Activated gamma-delta T cell treated with anti-CD3 and anti-CD28 coated beads, Interleukin-2, amount 50 U/mL, for 16 hours (primary cell): ENCODE data around the gene ALDH3A2.
"Not testable (repeated sequence)": the region's sequence is repeated elsewhere in the genome, so short reads cannot be mapped to it uniquely, and the experiment has no call there.

Experiments
- DNase-seq: peaks from one replicate; pipeline ENCODE4 v3.0.0-alpha.2; 2020; ENCODE audit warnings: low read depth

The ALDH3A2 gene

GRCh38 chr17:19678581-19679453 is 30.3 kb downstream of the ALDH3A2 start:
- no peak for DNase-seq

- DNase-seq = no peak
These were observed 34.6 kb downstream of the ALDH3A2 start for GRCh38 chr17:19683117-19683516.

GRCh38 chr17:19684909-19685580 is 36.5 kb downstream of the ALDH3A2 start:
- not testable (repeated sequence) for DNase-seq

- DNase-seq = no peak
These were observed 38.0 kb downstream of the ALDH3A2 start for GRCh38 chr17:19686400-19687090.

GRCh38 chr17:19702217-19702641 is 53.7 kb downstream of the ALDH3A2 start:
- DNase-seq = no peak

- DNase-seq = no peak
These were observed 54.7 kb downstream of the ALDH3A2 start for GRCh38 chr17:19703106-19703827.

DNA sequence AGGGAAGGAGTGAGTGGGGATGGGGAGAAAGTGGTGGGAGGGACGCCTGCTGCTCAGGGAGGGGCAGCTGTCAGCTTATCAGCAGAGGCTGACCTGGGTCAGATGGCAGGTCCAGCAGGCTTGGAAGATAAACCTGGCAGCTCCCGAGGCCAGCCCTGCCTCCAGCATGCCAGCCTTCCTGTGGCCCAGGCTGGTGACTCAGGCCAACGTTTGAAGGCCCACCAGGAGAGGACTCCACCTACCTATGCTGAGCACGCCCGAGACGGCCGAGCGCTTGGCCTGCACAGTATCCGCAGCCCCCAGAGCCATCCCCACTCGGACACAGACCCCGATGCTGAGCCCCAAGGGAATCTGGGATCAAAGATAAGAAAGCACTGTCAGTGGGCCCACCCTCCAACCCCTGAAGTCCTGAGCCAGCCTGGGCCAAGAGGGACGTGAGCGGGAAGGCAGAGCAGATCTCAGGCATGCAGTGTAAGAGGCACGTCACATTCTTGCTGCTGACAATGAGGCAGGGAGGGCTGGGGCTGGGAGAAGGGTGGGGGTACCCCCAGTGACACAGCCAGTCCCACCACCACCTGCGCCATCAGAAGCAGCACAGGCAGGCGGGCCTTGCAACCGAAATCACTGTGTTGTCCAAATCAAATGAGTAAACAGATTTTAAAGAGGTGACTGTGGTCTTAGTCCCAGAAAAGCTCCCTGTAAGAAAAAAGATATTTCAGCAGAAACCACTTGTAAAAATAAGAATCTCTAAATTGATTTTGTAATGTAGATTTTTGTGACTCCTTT is 55.5 kb downstream of the ALDH3A2 start:
- no peak for DNase-seq

DNA sequence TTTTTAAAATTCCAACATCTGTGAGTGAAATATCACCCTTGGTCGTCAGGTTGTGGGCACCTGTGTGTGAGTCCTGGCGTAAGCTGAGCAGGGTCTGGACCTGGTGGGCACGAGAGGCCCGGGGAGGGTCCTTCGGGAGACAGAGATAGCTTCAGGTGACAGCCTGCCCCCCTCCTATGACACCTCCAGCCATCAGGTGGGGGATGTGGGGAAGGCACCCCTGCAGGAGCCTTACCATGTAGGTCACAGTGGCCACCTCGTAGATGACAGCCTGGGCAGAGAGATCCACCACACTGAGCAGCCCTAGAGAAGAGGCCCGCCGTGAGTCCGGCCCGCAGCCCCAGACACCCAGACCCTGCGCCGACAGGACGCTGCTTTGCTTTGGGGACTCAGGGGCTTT is 56.6 kb downstream of the ALDH3A2 start:
- no peak for DNase-seq

GRCh38 chr17:19705771-19706770 is 57.5 kb downstream of the ALDH3A2 start:
- no peak for DNase-seq

- DNase-seq = no peak
These were observed 58.5 kb downstream of the ALDH3A2 start for GRCh38 chr17:19706791-19707727.

DNA sequence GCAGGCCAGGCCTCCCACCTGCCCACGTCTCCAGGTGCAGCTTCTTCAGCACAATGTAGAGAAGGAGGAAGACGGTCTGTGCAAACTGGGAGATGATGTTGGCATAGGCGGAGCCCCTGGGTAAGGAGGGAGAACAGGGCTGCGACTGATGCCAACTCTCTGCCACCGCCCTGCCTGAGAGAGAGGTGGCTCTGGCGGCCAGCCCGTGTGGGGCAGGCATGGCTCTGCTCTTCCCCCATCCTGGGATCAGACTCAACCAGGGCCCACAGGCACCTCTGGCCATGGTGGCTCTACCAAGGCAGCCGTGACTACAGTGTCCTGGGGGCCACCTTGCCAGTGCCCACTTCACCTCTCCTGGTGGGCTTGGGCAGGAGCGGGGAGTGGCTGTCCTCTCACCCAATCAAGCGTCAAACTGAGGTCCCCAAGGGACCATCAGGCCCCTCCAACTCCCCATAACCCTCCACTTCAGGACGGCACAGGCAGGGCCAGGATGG is 59.2 kb downstream of the ALDH3A2 start:
- DNase-seq = no peak

DNA sequence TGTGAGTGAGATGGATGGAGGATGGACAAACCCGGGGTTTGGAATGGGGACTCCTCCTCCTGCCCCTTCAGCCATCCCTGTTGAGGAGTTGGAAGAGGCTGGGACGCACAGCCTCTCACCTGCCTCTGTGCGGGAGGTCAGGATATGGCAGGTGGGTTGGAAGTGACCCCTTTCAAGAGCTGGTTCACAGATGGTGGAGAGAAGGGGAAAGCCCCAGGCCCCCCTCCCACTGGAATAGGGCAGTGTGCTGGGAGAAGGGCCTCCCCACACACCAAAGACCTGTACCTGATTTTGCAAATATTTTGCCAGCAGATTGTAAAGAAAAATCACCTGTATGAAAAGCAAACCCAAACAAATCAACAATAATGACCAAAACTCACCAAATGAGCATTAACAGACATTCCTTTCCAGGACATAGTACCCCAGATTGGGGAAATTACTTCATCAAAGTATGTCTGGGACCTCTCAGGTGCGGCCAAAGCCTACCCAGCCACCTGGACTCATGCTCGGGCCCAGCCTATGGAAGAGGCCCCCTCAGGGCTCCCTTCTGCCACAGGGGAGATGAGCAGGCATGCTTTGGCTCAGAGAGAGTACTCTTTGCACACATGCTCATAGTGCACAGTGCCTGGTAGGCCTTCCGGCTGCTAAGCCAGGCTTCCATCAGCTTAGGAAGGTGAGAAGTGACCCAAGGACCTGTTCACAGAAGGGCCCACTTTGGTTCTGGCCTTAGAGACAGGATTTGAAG is 60.1 kb downstream of the ALDH3A2 start:
- DNase-seq = no peak

GRCh38 chr17:19709841-19710240 is 61.3 kb downstream of the ALDH3A2 start:
- DNase-seq = no peak

GRCh38 chr17:19712436-19713004 is 64.0 kb downstream of the ALDH3A2 start:
- DNase-seq = no peak

GRCh38 chr17:19713462-19713861 is 64.9 kb downstream of the ALDH3A2 start:
- no peak for DNase-seq

DNA sequence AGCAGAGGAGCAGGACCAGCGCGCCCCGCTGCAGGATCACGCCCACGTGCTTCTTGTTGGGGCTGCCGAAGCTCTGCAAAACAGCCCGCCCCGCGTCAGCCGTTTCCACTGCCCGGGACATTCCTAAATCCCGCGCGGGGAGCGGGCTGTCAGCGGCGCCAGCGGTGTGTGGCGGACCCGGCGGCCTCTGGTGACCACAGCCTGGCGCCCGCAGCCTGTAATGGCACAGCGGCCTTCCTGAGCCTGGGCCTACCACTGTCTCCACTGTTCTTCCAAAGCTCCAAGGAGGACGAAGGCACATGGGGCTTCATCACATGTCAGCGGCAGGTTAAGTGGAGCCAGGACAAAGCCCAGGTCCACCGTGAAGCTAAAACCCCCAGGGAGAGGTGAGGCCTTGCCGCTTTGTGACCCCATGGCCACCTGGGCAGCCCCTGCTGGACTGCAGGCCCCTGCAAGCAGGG is 65.4 kb downstream of the ALDH3A2 start:
- no peak for DNase-seq
